ENCODE measurements around the gene TMEM134. TPM values are rescaled to one million over a fixed set of nuclear protein-coding genes. Genes with fewer than 3 reads are reported as not detected.
"Not testable (repeated sequence)": the region's sequence is repeated elsewhere in the genome, so short reads cannot be mapped to it uniquely, and the experiment has no call there.

TMEM134 gene
- total RNA-seq, 4 donors from 2014 or later = 80.0 to 126 (median 86.1) TPM

- Histone ChIP-seq H3K36me3 (no peaks in the 10 kb centered on the region), H3K9me3 (no peaks in the 10 kb centered on the region), H3K27ac (peak overlapping the region in 1 of 4 donors; percentile 95), H3K4me3 (no peak overlapping the region), H3K4me1 (peaks cover 0 to 34% (median 13%) of the 10 kb centered on the region in 4 donors), H3K27me3 (no peaks in the 10 kb centered on the region)
- no peak for TF ChIP-seq POLR2A (IDR thresholded peaks at IDR 0.05)
- no peak for TF ChIP-seq CTCF (IDR thresholded peaks at IDR 0.05)
- DNase-seq = no peak
Measured at GRCh38 chr11:67466367-67466766, 2.7 kb downstream of the TMEM134 start.

- H3K36me3 ChIP-seq, H3K9me3 ChIP-seq, DNase-seq, H3K27me3 ChIP-seq: not testable (repeated sequence)
- H3K4me1 ChIP-seq = peaks cover 0 to 34% (median 14%) of the 10 kb centered on the region in 4 donors
- H3K4me3 ChIP-seq = peak overlapping the region in 3 of 4 donors; percentile 70 to 82 (median 78)
- peak overlapping the region; percentile 90 to 98 (median 94) for H3K27ac ChIP-seq
Measured at GRCh38 chr11:67465530-67465929, 3.5 kb downstream of the TMEM134 start.

- Histone ChIP-seq H3K27me3 (no peaks in the 10 kb centered on the region), H3K4me3 (peak overlapping the region; percentile 59 to 82 (median 74)), H3K27ac (peak overlapping the region; percentile 90 to 98 (median 94)), H3K9me3 (no peaks in the 10 kb centered on the region), H3K36me3 (no peaks in the 10 kb centered on the region), H3K4me1 (peaks cover 0 to 34% (median 15%) of the 10 kb centered on the region in 4 donors)
- no peak for DNase-seq
- TF ChIP-seq POLR2A (IDR thresholded peaks at IDR 0.05) = no peak
- no peak for TF ChIP-seq CTCF (IDR thresholded peaks at IDR 0.05)
Measured at GRCh38 chr11:67465189-67465510, 3.9 kb downstream of the TMEM134 start.

GRCh38 chr11:67464411-67465188 is 4.5 kb downstream of the TMEM134 start:
- Histone ChIP-seq H3K9me3 (no peaks in the 10 kb centered on the region), H3K36me3 (no peaks in the 10 kb centered on the region), H3K27ac (peak overlapping the region; percentile 90 to 98 (median 94)), H3K27me3 (no peaks in the 10 kb centered on the region), H3K4me1 (peaks cover 0 to 29% (median 16%) of the 10 kb centered on the region in 4 donors), H3K4me3 (peak overlapping the region; percentile 59 to 82 (median 74))
- peak; percentile 96 to 97 (median 97) for DNase-seq
- TF ChIP-seq CTCF (IDR thresholded peaks at IDR 0.05) (peak in 1 of 6 experiments; percentile 9), POLR2A (IDR thresholded peaks at IDR 0.05) (peak; percentile 72 to 86)

GRCh38 chr11:67463680-67464410 is 5.2 kb downstream of the TMEM134 start:
- Histone ChIP-seq H3K27ac (peak overlapping the region; percentile 90 to 98 (median 94)), H3K36me3 (no peaks in the 10 kb centered on the region), H3K4me3 (peak overlapping the region; percentile 59 to 82 (median 74)), H3K4me1 (peaks cover 0 to 28% (median 19%) of the 10 kb centered on the region in 4 donors), H3K9me3 (no peaks in the 10 kb centered on the region), H3K27me3 (no peaks in the 10 kb centered on the region)
- TF ChIP-seq CTCF (IDR thresholded peaks at IDR 0.05) (no peak), POLR2A (IDR thresholded peaks at IDR 0.05) (peak; percentile 31 to 43)
- peak in 2 of 3 donors; percentile 91 for DNase-seq

GRCh38 chr11:67463186-67463585 is 5.9 kb downstream of the TMEM134 start:
- Histone ChIP-seq H3K4me1 (peaks cover 0 to 26% (median 17%) of the 10 kb centered on the region in 4 donors), H3K36me3 (no peaks in the 10 kb centered on the region), H3K27me3 (no peaks in the 10 kb centered on the region), H3K4me3 (no peak overlapping the region), H3K27ac (peak overlapping the region in 1 of 4 donors; percentile 95), H3K9me3 (no peaks in the 10 kb centered on the region)
- DNase-seq = no peak
- TF ChIP-seq POLR2A (IDR thresholded peaks at IDR 0.05) = no peak
- peak in 1 of 6 experiments; percentile 3 for TF ChIP-seq CTCF (IDR thresholded peaks at IDR 0.05)

All from Peyer's patch (tissue), 4 donors.